HG03439 (cell line): Measurements from ENCODE around the gene SLC2A9.
"Not testable (repeated sequence)": the region's sequence is repeated elsewhere in the genome, so short reads cannot be mapped to it uniquely, and the experiment has no call there.

Source experiments
- ATAC-seq: cut with Tn5 transposase; IDR thresholded peaks from one replicate; pipeline ENCODE4 v1.9.1; 2021; ENCODE audit warnings: mild to moderate bottlenecking, moderate library complexity; ENCODE audit not compliant: unreplicated experiment

Gene SLC2A9

GRCh38 chr4:9847968-9848748, 173.1 kb downstream of the SLC2A9 start:
- ATAC-seq, result no peak

- ATAC-seq, result no peak
These were observed 175.4 kb downstream of the SLC2A9 start for GRCh38 chr4:9845791-9846493.

- ATAC-seq, result no peak
These were observed 180.2 kb downstream of the SLC2A9 start for GRCh38 chr4:9841072-9841471.

DNA sequence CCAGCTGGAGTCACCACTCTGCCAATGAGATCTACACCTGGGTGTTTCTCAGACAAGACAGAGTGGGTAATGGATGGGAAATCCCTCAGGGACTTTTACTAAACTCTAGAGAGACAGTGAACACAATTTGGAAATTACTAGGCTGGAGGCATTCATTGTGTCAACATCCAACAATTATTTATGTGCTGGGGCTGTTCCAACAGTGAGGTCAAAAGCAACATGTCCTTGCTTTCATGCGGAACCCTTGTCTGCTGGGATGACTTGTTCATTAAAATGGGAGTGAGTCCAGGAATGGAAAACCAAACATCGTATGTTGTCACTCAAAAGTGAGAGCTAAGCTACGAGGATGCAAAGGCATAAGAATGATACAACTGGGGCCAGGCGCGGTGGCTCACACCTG, 185.9 kb downstream of the SLC2A9 start:
- ATAC-seq, result no peak

DNA sequence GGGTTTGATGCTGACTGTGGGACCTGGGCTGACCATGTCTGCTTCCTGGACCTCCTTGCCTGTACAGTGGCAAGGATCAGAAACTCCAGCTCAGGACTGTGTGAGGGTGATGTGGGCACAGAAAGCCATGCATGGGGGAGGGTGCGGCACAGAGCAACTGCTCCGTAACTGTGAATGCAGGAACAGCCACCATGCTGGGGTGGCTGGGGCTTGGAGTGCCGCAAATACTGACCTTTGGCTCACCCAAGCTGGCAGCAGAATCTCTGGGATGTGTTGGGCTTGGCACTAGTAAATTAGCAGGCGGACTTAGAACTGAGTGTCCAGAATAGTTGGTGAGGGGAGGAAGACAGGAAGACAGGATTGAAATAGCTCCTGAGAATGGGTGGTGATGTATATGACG, 187.9 kb downstream of the SLC2A9 start:
- ATAC-seq, result no peak

- no peak for ATAC-seq
These were observed 188.7 kb downstream of the SLC2A9 start for GRCh38 chr4:9832640-9833039.

- ATAC-seq, result no peak
These were observed 194.7 kb downstream of the SLC2A9 start for GRCh38 chr4:9826551-9826950.

GRCh38 chr4:9825049-9825448, 196.2 kb downstream of the SLC2A9 start:
- ATAC-seq, result no peak

- no peak for ATAC-seq
These were observed 201.0 kb downstream of the SLC2A9 start for GRCh38 chr4:9820343-9820742.

DNA sequence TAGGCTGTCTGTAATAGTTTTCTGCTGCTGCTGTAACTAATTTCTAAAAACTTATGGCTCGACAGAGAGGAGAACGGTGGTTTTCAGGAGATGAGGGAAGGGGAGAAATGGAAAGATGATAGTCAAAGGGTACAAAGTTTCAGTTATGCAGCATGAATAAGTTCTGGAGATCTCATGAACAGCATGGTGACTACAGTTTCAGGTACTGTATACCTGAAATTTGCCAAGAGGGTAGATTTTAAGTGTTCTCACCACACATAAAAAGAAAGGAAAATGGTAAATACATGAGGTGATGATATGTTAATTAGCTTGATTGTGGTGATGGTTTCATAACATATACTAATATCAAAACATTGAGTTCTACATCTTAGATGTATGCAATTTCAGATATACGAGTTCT, 205.0 kb downstream of the SLC2A9 start:
- no peak for ATAC-seq

- peak; percentile 74 for ATAC-seq
These were observed 208.6 kb downstream of the SLC2A9 start for GRCh38 chr4:9812501-9813340.

- ATAC-seq, result no peak
These were observed 209.5 kb downstream of the SLC2A9 start for GRCh38 chr4:9811806-9812205.

GRCh38 chr4:9808077-9808476, 213.2 kb downstream of the SLC2A9 start:
- ATAC-seq, result no peak

DNA sequence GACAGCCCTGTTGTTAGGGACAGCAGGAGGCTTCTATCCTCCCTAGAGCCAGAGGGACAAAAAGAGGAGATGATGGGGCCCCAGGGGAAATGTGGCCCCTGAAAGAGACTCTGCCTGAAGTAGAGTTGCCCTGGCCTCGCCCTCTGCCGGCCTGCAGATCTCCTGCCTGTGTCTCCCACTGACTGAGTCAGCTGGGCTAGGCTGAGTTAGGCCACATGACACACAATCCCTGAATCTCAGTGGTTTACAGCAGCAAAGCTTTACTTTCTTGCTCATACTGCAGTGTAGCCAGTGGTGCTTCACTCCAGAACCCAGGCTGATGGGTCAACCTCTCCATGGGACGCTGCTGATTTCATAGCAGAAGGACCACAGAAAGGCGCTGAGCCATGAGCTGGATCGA, 216.4 kb downstream of the SLC2A9 start:
- ATAC-seq, result no peak

DNA sequence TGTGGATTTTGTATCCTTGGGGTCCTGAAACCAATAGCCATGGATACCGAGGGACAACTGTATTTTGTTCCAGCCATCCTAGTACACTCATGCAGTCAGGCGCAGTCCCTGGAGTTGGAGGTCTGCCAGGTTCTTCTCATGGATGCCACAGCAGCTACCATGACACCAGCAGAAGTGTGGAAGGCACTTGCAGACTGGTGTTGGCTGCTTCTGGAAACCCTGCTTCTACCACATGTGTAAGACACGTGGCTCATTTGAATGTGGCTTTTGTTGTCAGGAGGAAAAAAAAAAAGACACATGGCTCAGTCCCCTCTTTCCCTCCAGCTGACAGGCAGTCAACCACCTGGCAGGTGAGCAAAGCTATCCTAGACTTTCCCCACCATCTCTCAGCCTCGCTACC, 220.4 kb downstream of the SLC2A9 start:
- no peak for ATAC-seq

GRCh38 chr4:9796641-9797040, 224.7 kb downstream of the SLC2A9 start:
- not testable (repeated sequence) for ATAC-seq

- no peak for ATAC-seq
These were observed 228.9 kb downstream of the SLC2A9 start for GRCh38 chr4:9792381-9792780.

GRCh38 chr4:9785891-9786290, 235.4 kb downstream of the SLC2A9 start:
- not testable (repeated sequence) for ATAC-seq

GRCh38 chr4:9782136-9782436, 239.2 kb downstream of the SLC2A9 start:
- no peak for ATAC-seq

GRCh38 chr4:9781343-9782135, 239.8 kb downstream of the SLC2A9 start, which contains the start of gene DRD5:
DRD5 (plus strand) TSS chr4:9781634; CDS start chr4:9782030, 396 bp downstream.
- no peak for ATAC-seq
